ENCODE data around the gene PRKAR2B. TPM values are rescaled to one million over a fixed set of nuclear protein-coding genes. Genes with fewer than 3 reads are reported as not detected.

The PRKAR2B gene
- 10 to 100 TPM; 12.4 to 65.7 TPM for total RNA-seq

DNA sequence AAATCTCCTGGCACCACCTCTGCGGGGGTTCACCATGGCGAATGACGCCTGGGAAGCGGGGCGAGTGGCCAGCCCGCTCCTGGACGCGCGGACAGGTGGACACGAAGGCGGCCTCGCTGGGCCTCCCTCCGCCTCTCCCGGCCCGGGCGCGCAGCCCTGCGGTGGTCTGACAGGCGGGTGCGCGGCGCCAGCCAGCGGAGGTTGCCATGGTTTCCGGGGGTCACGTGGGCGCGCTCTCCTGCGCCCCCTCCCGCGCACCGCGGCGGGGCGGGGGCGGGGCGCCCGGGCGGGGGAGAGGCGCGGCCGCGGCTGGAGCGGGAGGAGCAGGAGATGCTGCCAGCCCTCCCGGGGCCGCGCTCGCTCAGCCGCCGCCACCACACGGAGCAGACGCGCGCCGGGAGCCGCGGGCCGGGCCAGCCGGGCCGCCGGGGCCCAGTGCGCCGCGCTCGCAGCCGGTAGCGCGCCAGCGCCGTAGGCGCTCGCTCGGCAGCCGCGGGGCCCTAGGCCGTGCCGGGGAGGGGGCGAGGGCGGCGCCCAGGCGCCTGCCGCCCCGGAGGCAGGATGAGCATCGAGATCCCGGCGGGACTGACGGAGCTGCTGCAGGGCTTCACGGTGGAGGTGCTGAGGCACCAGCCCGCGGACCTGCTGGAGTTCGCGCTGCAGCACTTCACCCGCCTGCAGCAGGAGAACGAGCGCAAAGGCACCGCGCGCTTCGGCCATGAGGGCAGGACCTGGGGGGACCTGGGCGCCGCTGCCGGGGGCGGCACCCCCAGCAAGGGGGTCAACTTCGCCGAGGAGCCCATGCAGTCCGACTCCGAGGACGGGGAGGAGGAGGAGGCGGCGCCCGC lies at the start of gene PRKAR2B:
PRKAR2B (plus strand) TSS at position 359 of the 848 bp plus-strand sequence; CDS start at position 562, 203 bp downstream.
- TF ChIP-seq, protein P1, sequence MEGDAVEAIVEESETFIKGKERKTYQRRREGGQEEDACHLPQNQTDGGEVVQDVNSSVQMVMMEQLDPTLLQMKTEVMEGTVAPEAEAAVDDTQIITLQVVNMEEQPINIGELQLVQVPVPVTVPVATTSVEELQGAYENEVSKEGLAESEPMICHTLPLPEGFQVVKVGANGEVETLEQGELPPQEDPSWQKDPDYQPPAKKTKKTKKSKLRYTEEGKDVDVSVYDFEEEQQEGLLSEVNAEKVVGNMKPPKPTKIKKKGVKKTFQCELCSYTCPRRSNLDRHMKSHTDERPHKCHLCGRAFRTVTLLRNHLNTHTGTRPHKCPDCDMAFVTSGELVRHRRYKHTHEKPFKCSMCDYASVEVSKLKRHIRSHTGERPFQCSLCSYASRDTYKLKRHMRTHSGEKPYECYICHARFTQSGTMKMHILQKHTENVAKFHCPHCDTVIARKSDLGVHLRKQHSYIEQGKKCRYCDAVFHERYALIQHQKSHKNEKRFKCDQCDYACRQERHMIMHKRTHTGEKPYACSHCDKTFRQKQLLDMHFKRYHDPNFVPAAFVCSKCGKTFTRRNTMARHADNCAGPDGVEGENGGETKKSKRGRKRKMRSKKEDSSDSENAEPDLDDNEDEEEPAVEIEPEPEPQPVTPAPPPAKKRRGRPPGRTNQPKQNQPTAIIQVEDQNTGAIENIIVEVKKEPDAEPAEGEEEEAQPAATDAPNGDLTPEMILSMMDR (IDR thresholded peaks at IDR 0.05), result peak; percentile 10 to 32 (median 20)
- TF ChIP-seq POLR2A (IDR thresholded peaks at IDR 0.05), result no peak
- no peak for TF ChIP-seq POLR2AphosphoS5 (IDR thresholded peaks at IDR 0.05)
- intact Hi-C loops (cut with DNase I), result loop anchor here (2.0 kb wide), 1 partner anchor 76 kb away; no protein-coding TSS in a partner anchor
- Histone ChIP-seq H3K27ac (peak within 1 kb of the TSS; percentile 80 to 88), H3K36me3 (no peaks in the 10 kb centered on the region), H3K9me3 (no peaks in the 10 kb centered on the region), H3K4me1 (replicated peaks) (no peaks in the 10 kb centered on the region), H3K4me3 (peak within 1 kb of the TSS; percentile 62 to 74), H3K27me3 (replicated peaks; ENCODE audit: insufficient read depth) (no peaks in the 10 kb centered on the region)
- DNase-seq (ENCODE audit: low spot score), result peak; percentile 63
- under 1% methylated on average over 50 of the region's 110 CpGs for WGBS

DNA sequence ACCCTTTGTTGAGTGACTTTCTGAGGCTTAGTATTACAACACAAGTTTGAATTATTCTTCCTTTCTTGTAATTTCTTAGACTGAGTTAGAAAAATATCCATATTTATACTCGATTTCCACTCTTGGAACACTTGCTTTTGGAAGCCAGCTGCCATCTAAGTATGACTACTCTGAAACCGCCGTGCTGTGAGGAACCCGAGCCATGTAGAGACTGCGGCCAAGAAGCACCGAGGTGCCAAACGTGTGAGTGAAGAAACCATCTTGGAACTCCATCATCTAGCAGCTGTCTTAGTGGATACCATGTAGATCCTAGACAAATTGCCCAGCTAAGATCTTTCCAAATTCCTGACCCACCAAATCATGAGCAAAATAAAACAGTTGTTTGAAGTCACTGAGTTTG lies 49.7 kb upstream of the PRKAR2B start:
- H3K9me3 ChIP-seq, result no peaks in the 10 kb centered on the region
- 97% methylated on average over 7 of the region's 7 CpGs for WGBS
- intact Hi-C loops (cut with DNase I), result no loop called here
- H3K4me1 ChIP-seq (replicated peaks), result no peaks in the 10 kb centered on the region
- no peaks in the 10 kb centered on the region for H3K36me3 ChIP-seq
- H3K27me3 ChIP-seq (replicated peaks; ENCODE audit: insufficient read depth), result no peaks in the 10 kb centered on the region
- no peak for TF ChIP-seq POLR2A (IDR thresholded peaks at IDR 0.05)
- TF ChIP-seq, protein P1 (IDR thresholded peaks at IDR 0.05), result no peak
- TF ChIP-seq POLR2AphosphoS5 (IDR thresholded peaks at IDR 0.05), result no peak
- no peak overlapping the region for H3K27ac ChIP-seq
- DNase-seq (ENCODE audit: low spot score), result no peak
- no peak overlapping the region for H3K4me3 ChIP-seq

DNA sequence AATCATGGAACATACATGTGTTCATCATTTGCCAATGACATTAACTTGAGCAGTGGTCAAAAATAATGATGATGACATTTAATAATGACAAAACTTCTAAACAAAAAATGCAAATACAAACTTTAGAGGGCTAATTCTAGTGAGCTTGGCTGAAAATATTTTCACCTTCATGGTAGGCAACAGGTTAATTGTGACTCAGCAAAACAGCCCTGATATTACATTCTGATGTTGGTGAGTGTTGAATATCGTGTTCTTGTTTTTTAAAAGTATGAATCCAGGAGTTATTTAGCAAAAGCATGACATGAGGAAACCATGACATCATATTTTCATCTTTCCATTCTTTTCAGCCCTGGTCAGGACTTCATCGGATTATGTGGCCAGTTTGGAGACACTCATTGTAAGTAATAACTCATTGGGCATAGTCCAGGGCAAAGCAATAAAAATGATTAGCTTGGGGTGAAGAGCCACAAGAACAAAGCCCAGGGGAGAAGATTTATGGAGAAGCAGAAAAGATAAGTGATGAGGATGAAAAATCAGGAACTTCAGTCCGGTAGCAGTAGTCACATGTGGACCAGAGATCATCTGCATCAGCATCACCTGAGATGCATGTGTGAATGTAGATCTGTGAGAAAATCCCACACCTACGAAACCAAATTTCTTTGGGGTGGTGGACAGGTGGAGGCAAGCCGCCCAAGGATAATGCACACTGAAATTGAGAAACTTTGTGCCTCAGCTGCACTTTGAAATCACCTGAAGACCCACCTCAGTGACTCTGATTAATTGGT lies 46.8 kb upstream of the PRKAR2B start:
- intact Hi-C loops (cut with DNase I), result no loop called here
- no peak overlapping the region for H3K27ac ChIP-seq
- 74% methylated on average over 5 of the region's 5 CpGs for WGBS
- no peak for DNase-seq (ENCODE audit: low spot score)
- TF ChIP-seq, protein P1 (IDR thresholded peaks at IDR 0.05), result no peak
- TF ChIP-seq POLR2A (IDR thresholded peaks at IDR 0.05), result no peak
- TF ChIP-seq POLR2AphosphoS5 (IDR thresholded peaks at IDR 0.05), result no peak
- no peak overlapping the region for H3K4me3 ChIP-seq
- no peaks in the 10 kb centered on the region for H3K4me1 ChIP-seq (replicated peaks)
- H3K9me3 ChIP-seq, result no peaks in the 10 kb centered on the region
- H3K36me3 ChIP-seq, result no peaks in the 10 kb centered on the region
- H3K27me3 ChIP-seq (replicated peaks; ENCODE audit: insufficient read depth), result no peaks in the 10 kb centered on the region

DNA sequence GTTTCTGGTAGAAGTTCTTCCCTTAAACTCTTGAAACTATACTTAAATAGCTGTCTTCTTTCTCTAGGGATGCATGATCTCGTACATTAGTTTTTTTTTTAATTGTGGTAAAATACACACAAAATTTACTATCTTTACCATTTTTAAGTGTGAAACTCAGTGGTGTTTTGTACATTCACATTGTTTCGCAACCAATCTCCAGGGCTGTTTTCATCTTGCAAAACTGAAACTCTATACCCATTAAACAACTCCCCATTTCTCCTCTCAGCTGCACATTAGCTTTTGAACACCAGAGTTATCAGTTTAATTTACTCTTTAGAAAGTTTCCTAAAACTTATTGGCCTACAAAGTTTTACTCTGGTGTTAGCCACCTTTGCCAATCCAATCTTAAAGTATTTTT lies 45.5 kb upstream of the PRKAR2B start:
- 93% methylated on average over 2 of the region's 2 CpGs for WGBS
- no peak for TF ChIP-seq POLR2A (IDR thresholded peaks at IDR 0.05)
- TF ChIP-seq, protein P1 (IDR thresholded peaks at IDR 0.05), result no peak
- no peak for TF ChIP-seq POLR2AphosphoS5 (IDR thresholded peaks at IDR 0.05)

More for the DNA sequence above, 45.5 kb upstream of the PRKAR2B start:
- no peaks in the 10 kb centered on the region for H3K4me1 ChIP-seq (replicated peaks)
- no peaks in the 10 kb centered on the region for H3K9me3 ChIP-seq
- H3K4me3 ChIP-seq, result no peak overlapping the region
- H3K27ac ChIP-seq, result no peak overlapping the region
- H3K27me3 ChIP-seq (replicated peaks; ENCODE audit: insufficient read depth), result no peaks in the 10 kb centered on the region
- intact Hi-C loops (cut with DNase I), result no loop called here
- H3K36me3 ChIP-seq, result no peaks in the 10 kb centered on the region
- DNase-seq (ENCODE audit: low spot score), result no peak

Data from prostate gland (tissue), 2 donors.